ENCODE results near the gene PLPP3. TPM values are rescaled to one million over a fixed set of nuclear protein-coding genes. Genes with fewer than 3 reads are reported as not detected.

PLPP3 gene
- total RNA-seq, 2 donors from 2014 or later = 164 to 271 TPM

- Histone ChIP-seq H3K27ac (no peak overlapping the region), H3K9me3 (no peaks in the 10 kb centered on the region), H3K36me3 (no peaks in the 10 kb centered on the region), H3K4me1 (ENCODE audit: control insufficient read depth in 1 of 2, low read depth in 2 of 2) (peaks cover 19 to 48% of the 10 kb centered on the region in 2 donors), H3K27me3 (replicated peaks; ENCODE audit: insufficient read depth) (no peaks in the 10 kb centered on the region), H3K4me3 (no peak overlapping the region)
- no peak for TF ChIP-seq CTCF (IDR thresholded peaks at IDR 0.05)
- DNase-seq (ENCODE audit: low spot score) (no peak), ATAC-seq (ENCODE audit: insufficient number of reproducible peaks, low FRiP score, low read depth) (no peak)
Observed at GRCh38 chr1:56562891-56563452, 16.4 kb downstream of the PLPP3 start.

- Histone ChIP-seq H3K27ac (no peak overlapping the region), H3K27me3 (replicated peaks; ENCODE audit: insufficient read depth) (no peaks in the 10 kb centered on the region), H3K9me3 (no peaks in the 10 kb centered on the region), H3K36me3 (no peaks in the 10 kb centered on the region), H3K4me3 (no peak overlapping the region), H3K4me1 (ENCODE audit: control insufficient read depth in 1 of 2, low read depth in 2 of 2) (peaks cover 19 to 44% of the 10 kb centered on the region in 2 donors)
- TF ChIP-seq CTCF (IDR thresholded peaks at IDR 0.05) = no peak
- ATAC-seq (ENCODE audit: insufficient number of reproducible peaks, low FRiP score, low read depth) = no peak
- DNase-seq (ENCODE audit: low spot score) = no peak
Observed at GRCh38 chr1:56561227-56562019, 17.9 kb downstream of the PLPP3 start.

GRCh38 chr1:56557746-56558145 lies 21.6 kb downstream of the PLPP3 start:
- Histone ChIP-seq H3K27me3 (replicated peaks; ENCODE audit: insufficient read depth) (no peaks in the 10 kb centered on the region), H3K36me3 (no peaks in the 10 kb centered on the region), H3K27ac (no peak overlapping the region), H3K9me3 (no peaks in the 10 kb centered on the region), H3K4me1 (ENCODE audit: control insufficient read depth in 1 of 2, low read depth in 2 of 2) (peaks cover 18 to 36% of the 10 kb centered on the region in 2 donors), H3K4me3 (no peak overlapping the region)
- no peak for ATAC-seq (ENCODE audit: insufficient number of reproducible peaks, low FRiP score, low read depth)
- no peak for DNase-seq (ENCODE audit: low spot score)
- TF ChIP-seq CTCF (IDR thresholded peaks at IDR 0.05) = no peak

- Histone ChIP-seq H3K36me3 (no peaks in the 10 kb centered on the region), H3K4me3 (no peak overlapping the region), H3K27ac (no peak overlapping the region), H3K4me1 (ENCODE audit: control insufficient read depth in 1 of 2, low read depth in 2 of 2) (peaks cover 25 to 45% of the 10 kb centered on the region in 2 donors), H3K9me3 (no peaks in the 10 kb centered on the region), H3K27me3 (replicated peaks; ENCODE audit: insufficient read depth) (no peaks in the 10 kb centered on the region)
- no peak for TF ChIP-seq CTCF (IDR thresholded peaks at IDR 0.05)
- ATAC-seq (ENCODE audit: insufficient number of reproducible peaks, low FRiP score, low read depth) (no peak), DNase-seq (ENCODE audit: low spot score) (no peak)
Observed at GRCh38 chr1:56555448-56555847, 23.9 kb downstream of the PLPP3 start.

- DNase-seq (ENCODE audit: low spot score) = no peak
- no peak for ATAC-seq (ENCODE audit: insufficient number of reproducible peaks, low FRiP score, low read depth)
- Histone ChIP-seq H3K36me3 (no peaks in the 10 kb centered on the region), H3K4me3 (no peak overlapping the region), H3K27me3 (replicated peaks; ENCODE audit: insufficient read depth) (no peaks in the 10 kb centered on the region), H3K27ac (no peak overlapping the region), H3K4me1 (ENCODE audit: control insufficient read depth in 1 of 2, low read depth in 2 of 2) (peaks cover 30 to 68% of the 10 kb centered on the region in 2 donors), H3K9me3 (no peaks in the 10 kb centered on the region)
- TF ChIP-seq CTCF (IDR thresholded peaks at IDR 0.05) = no peak
Observed at GRCh38 chr1:56553046-56553445, 26.3 kb downstream of the PLPP3 start.

Measured in thoracic aorta (tissue), 2 donors.